T-helper 2 cell treated with Interferon-gamma antibody and Interleukin-4, amounts not matched to agents 5 μg/mL and 100 μg/mL, for 36 hours (primary cell): ENCODE measurements around the gene WRAP73.
A peak's percentile ranks its signal among the peaks of the same experiment; 100 is the strongest.

ENCODE experiments used
- DNase-seq: peaks from one replicate; pipeline ENCODE4 v3.0.0; 2021; ENCODE audit warnings: low spot score
- H3K27ac Mint-ChIP-seq: one replicate; pipeline ENCODE4 v1.8.0; 2021; ENCODE audit warnings: mild to moderate bottlenecking, mixed read lengths
- H3K27me3 Mint-ChIP-seq: one replicate; pipeline ENCODE4 v1.8.0; 2021; ENCODE audit warnings: low read depth, mixed read lengths
- H3K36me3 Mint-ChIP-seq: one replicate; pipeline ENCODE4 v1.8.0; 2021; ENCODE audit warnings: low read depth, mixed read lengths
- H3K4me1 Mint-ChIP-seq: one replicate; pipeline ENCODE4 v1.8.0; 2021; ENCODE audit warnings: low read depth, mixed read lengths
- H3K4me3 Mint-ChIP-seq: one replicate; pipeline ENCODE4 v1.8.0; 2022; ENCODE audit warnings: mild to moderate bottlenecking, moderate library complexity, mixed read lengths
- H3K9me3 Mint-ChIP-seq: one replicate; pipeline ENCODE4 v1.8.0; 2021; ENCODE audit warnings: mixed read lengths

WRAP73 gene

GRCh38 chr1:3668148-3668547 lies 18.2 kb upstream of the WRAP73 start:
- Mint-ChIP-seq H3K4me3 (no peak overlapping the region), H3K27ac (no peak overlapping the region)

GRCh38 chr1:3664700-3665375 lies 14.9 kb upstream of the WRAP73 start:
- no peak overlapping the region for H3K4me3 Mint-ChIP-seq

More at GRCh38 chr1:3668148-3668547, 18.2 kb upstream of the WRAP73 start:
- peaks cover 2% of the 10 kb centered on the region for H3K27me3 Mint-ChIP-seq
- no peaks in the 10 kb centered on the region for H3K9me3 Mint-ChIP-seq
- no peaks in the 10 kb centered on the region for H3K4me1 Mint-ChIP-seq
- H3K36me3 Mint-ChIP-seq = no peaks in the 10 kb centered on the region
- no peak for DNase-seq

GRCh38 chr1:3663999-3664699 lies 14.2 kb upstream of the WRAP73 start:
- Mint-ChIP-seq H3K27ac (no peak overlapping the region), H3K9me3 (no peaks in the 10 kb centered on the region), H3K27me3 (peaks cover 2% of the 10 kb centered on the region), H3K36me3 (no peaks in the 10 kb centered on the region), H3K4me3 (no peak overlapping the region), H3K4me1 (no peaks in the 10 kb centered on the region)
- no peak for DNase-seq

More at GRCh38 chr1:3664700-3665375, 14.9 kb upstream of the WRAP73 start:
- Mint-ChIP-seq H3K4me1 (no peaks in the 10 kb centered on the region), H3K27me3 (peaks cover 2% of the 10 kb centered on the region), H3K27ac (no peak overlapping the region), H3K36me3 (no peaks in the 10 kb centered on the region), H3K9me3 (no peaks in the 10 kb centered on the region)
- no peak for DNase-seq

DNA sequence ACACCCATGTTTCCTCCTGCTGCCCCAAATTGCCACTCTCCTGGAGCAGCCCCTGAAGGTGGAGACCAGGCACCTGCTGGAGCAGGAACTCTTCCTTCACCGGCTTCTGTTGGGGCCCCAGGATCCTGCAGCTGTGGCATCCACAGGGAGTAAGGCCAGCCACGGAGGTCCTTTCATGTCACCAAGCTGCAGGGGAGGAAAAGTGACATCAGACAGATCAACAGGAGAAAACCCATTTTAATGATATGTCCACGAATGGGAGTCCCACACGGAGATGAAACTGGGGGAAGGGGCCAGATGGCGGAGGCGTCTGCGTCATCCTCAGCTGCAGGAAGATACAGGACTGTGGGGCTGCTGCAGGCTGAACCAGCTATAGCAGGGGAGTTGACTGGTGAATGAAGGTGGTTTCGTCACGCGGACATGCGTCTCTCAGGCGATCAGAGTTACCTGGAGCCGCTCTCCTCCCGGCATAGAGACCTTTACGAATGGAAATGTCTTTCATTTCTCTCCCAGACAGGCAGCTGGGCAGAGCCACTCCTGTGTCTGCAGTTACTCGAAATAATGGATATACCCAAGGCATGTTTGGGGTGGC lies 12.3 kb upstream of the WRAP73 start:
- DNase-seq = no peak
- no peaks in the 10 kb centered on the region for H3K36me3 Mint-ChIP-seq
- no peaks in the 10 kb centered on the region for H3K9me3 Mint-ChIP-seq
- no peak overlapping the region for H3K27ac Mint-ChIP-seq
- peaks cover 11% of the 10 kb centered on the region for H3K27me3 Mint-ChIP-seq
- no peaks in the 10 kb centered on the region for H3K4me1 Mint-ChIP-seq
- no peak overlapping the region for H3K4me3 Mint-ChIP-seq

DNA sequence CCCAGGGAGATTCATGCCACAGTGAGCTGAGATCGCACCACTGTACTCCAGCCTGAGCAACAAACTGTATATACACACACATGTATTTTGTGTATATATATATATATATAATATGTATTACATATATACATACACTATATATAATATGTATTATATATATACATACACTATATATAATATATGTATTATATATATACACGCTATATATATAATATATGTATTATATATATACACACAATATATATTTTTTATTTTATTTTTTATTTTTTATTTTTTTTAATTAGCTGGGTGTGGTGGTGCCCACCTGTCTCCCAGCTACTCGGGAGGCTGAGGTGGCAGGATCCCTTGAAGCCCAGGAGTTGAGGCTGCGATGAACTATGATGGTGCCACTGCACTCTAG lies 11.7 kb upstream of the WRAP73 start:
- peaks cover 14% of the 10 kb centered on the region for H3K27me3 Mint-ChIP-seq
- H3K36me3 Mint-ChIP-seq = no peaks in the 10 kb centered on the region
- no peaks in the 10 kb centered on the region for H3K4me1 Mint-ChIP-seq
- H3K4me3 Mint-ChIP-seq = no peak overlapping the region
- no peak for DNase-seq
- H3K27ac Mint-ChIP-seq = no peak overlapping the region
- no peaks in the 10 kb centered on the region for H3K9me3 Mint-ChIP-seq

GRCh38 chr1:3660704-3661103 lies 10.8 kb upstream of the WRAP73 start:
- no peak for DNase-seq
- Mint-ChIP-seq H3K36me3 (no peaks in the 10 kb centered on the region), H3K4me3 (no peak overlapping the region), H3K9me3 (no peaks in the 10 kb centered on the region), H3K27ac (no peak overlapping the region), H3K27me3 (peaks cover 21% of the 10 kb centered on the region), H3K4me1 (no peaks in the 10 kb centered on the region)

DNA sequence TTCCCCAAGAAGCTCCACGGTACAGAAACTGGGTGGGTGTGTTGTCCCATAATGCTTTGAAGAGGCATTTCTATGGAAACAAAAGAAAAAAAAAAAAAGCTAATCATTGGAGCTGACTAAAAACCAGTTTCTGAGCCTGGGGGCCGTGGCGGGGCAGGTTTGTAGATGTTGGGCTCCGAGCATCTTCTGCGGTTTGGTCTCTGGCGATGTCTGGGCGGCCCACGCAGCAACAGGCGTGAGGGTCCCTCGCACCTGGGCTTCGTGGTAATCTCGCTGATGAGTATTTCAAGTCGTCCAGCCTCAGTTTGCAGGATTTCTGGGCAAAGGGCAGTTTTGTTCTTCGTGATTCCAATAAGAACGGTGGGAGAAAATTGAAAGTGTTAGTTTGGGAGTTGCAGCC lies 9.2 kb upstream of the WRAP73 start:
- Mint-ChIP-seq H3K27me3 (peaks cover 36% of the 10 kb centered on the region), H3K9me3 (no peaks in the 10 kb centered on the region), H3K4me3 (no peak overlapping the region), H3K4me1 (no peaks in the 10 kb centered on the region), H3K27ac (no peak overlapping the region), H3K36me3 (no peaks in the 10 kb centered on the region)
- DNase-seq = no peak

DNA sequence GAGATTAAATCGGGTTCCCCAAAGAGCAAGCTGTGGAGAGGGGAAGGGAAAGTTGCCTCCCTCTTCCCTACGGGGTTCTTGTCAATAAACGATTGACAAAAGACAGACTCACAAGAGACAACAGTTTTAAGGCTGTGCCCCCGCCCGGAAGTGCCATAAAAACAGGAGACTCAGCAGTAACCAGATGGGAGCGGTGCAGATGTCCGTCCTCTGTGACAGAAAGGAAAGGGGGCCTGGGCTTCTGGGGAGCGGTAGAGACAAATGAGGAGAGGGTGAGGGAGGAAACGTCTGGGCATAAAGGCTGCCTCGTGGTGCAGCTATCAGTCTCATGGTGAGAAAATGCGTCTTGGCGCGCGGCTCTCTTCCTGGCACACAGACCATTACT lies 8.3 kb upstream of the WRAP73 start:
- Mint-ChIP-seq H3K36me3 (no peaks in the 10 kb centered on the region), H3K27me3 (peaks cover 45% of the 10 kb centered on the region), H3K9me3 (no peaks in the 10 kb centered on the region), H3K4me1 (no peaks in the 10 kb centered on the region), H3K27ac (no peak overlapping the region), H3K4me3 (no peak overlapping the region)
- no peak for DNase-seq

DNA sequence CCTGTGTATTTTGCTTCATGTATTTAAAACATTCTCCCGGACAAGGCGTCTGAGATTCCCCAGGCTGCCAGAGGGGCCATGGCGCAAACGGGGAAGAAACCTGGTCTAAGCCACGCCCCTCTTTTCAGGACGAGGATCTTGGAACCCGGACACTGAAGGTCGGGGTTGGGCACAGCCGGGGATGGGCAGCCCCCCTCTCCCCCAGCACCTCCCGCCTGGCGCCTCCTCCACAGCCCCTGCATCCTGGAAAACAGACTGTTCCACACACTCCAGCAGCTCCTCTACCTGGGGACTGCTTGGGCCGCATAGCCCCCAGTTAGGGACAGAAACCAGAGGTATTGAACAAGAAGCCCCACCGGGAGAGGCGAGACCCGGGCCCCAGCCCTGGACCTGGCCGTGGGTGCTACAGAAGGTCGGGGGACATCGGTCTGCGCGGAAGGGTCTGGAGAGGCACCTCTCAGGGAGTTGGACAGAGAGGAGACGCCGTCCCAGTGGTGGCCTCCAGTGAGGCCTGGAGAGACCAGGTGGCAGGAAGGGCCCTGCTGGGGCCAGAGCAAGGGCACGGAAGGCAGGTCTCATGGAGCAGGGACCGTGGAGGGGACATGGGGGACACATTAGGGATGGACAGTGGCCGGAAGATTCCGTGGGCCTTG lies 7.8 kb upstream of the WRAP73 start:
- peaks cover 48% of the 10 kb centered on the region for H3K27me3 Mint-ChIP-seq
- H3K9me3 Mint-ChIP-seq = no peaks in the 10 kb centered on the region
- DNase-seq = no peak
- no peak overlapping the region for H3K27ac Mint-ChIP-seq
- H3K36me3 Mint-ChIP-seq = no peaks in the 10 kb centered on the region
- H3K4me1 Mint-ChIP-seq = no peaks in the 10 kb centered on the region
- no peak overlapping the region for H3K4me3 Mint-ChIP-seq

DNA sequence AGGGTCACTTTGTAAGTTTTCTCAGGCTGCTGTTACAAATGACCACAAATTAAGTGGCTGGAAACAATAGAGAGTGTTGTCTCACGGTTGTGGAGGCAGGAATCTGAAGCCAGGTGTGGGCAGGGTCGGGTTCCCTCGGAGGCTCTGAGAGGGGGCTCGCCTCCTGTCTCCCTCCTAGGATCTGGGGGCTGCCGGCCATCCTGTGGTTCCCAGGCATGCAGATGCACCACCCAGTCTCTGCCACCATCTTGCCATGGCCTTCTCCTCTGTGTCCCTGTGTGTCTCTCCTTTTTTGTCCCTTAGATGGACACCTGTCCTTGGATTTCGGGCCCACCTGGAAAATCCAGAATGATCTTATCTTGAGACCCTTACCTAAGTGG lies 7.2 kb upstream of the WRAP73 start:
- Mint-ChIP-seq H3K9me3 (no peaks in the 10 kb centered on the region), H3K27me3 (peaks cover 48% of the 10 kb centered on the region), H3K36me3 (no peaks in the 10 kb centered on the region), H3K27ac (no peak overlapping the region), H3K4me1 (no peaks in the 10 kb centered on the region), H3K4me3 (no peak overlapping the region)
- no peak for DNase-seq

DNA sequence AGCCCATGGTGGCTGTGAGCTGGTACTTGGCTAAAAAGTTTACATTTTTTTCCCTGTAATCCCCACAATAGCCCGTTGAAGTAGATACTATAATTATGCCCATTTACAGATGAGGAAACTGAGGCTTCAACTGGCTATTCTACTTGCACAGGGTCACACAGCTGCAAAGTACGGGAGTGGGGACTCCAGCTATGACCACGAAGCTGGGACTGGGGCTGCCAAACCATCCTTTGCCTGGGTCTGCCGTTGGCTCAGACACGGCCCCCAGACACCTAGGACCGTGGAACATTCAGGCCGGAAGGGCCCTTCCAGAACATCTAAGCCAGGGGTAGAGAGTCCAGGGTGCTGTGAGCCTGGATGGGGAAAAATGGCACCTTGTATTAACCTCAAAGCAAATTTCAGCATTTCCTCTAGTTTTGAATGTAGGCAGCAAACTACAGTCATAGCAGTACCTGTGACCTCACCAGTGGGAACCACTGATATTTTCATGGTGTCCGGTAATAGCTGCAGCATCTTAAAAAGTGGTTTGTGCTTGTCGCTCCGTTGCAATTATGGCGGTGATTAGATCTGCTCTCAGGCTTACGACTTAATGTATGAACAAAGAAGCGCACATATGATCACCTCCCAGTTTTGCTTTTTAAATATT lies 6.7 kb upstream of the WRAP73 start:
- H3K36me3 Mint-ChIP-seq = no peaks in the 10 kb centered on the region
- no peaks in the 10 kb centered on the region for H3K9me3 Mint-ChIP-seq
- H3K27ac Mint-ChIP-seq = no peak overlapping the region
- H3K4me3 Mint-ChIP-seq = no peak overlapping the region
- H3K4me1 Mint-ChIP-seq = no peaks in the 10 kb centered on the region
- peaks cover 48% of the 10 kb centered on the region for H3K27me3 Mint-ChIP-seq
- DNase-seq = no peak

GRCh38 chr1:3654549-3655281 lies 4.8 kb upstream of the WRAP73 start:
- peaks cover 2% of the 10 kb centered on the region for H3K4me1 Mint-ChIP-seq
- H3K27ac Mint-ChIP-seq = no peak overlapping the region
- H3K27me3 Mint-ChIP-seq = peaks cover 57% of the 10 kb centered on the region
- no peak for DNase-seq
- H3K4me3 Mint-ChIP-seq = no peak overlapping the region
- H3K9me3 Mint-ChIP-seq = no peaks in the 10 kb centered on the region
- no peaks in the 10 kb centered on the region for H3K36me3 Mint-ChIP-seq

DNA sequence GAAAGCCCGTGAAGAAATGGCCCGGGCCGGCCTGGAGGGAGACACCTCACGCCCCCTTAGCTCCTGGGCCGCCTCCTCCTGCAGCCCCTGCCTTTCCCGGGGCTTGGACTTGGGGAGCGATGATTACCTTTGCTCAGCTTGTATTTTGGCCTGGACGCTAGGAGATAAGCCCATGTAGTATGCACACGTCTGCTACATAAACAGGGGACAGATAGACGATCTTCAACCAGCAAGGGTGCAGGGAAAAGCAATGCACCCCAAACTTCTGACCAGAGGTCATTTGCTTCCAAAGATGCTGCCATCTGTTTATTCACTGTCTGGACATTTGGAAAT lies 3.3 kb upstream of the WRAP73 start:
- DNase-seq = no peak
- Mint-ChIP-seq H3K27me3 (peaks cover 53% of the 10 kb centered on the region), H3K4me3 (peak overlapping the region; percentile 32)

More for the DNA sequence above, 3.3 kb upstream of the WRAP73 start:
- H3K36me3 Mint-ChIP-seq = no peaks in the 10 kb centered on the region
- no peak overlapping the region for H3K27ac Mint-ChIP-seq
- no peaks in the 10 kb centered on the region for H3K9me3 Mint-ChIP-seq
- H3K4me1 Mint-ChIP-seq = peaks cover 12% of the 10 kb centered on the region
